Smooth muscle cell (in vitro differentiated cells): ENCODE data around the gene FADS2. TPM values are rescaled to one million over a fixed set of nuclear protein-coding genes. Genes with fewer than 3 reads are reported as not detected.
A peak's percentile ranks its signal among the peaks of the same experiment; 100 is the strongest.

Experiments used
- DNase-seq: peaks from one replicate; lab custom pipeline; 2025; ENCODE audit not compliant: unreplicated experiment; lab: John Stamatoyannopoulos, UW
- H2AFZ ChIP-seq: fragments of 200-600 bp; sonication (generic); 2 replicates; pipeline ENCODE4 v1.6.0; 2016; ENCODE audit warnings: antibody characterized with exemption, low read depth, mild to moderate bottlenecking
- H3F3A ChIP-seq: fragments of 200-600 bp; sonication (generic); 2 replicates; pipeline ENCODE4 v1.6.0; 2017; ENCODE audit warnings: antibody characterized with exemption, low read depth
- H3K27ac ChIP-seq: fragments of 200-600 bp; sonication (generic); 2 replicates; pipeline ENCODE4 v1.5.1; 2016; ENCODE audit warnings: low read depth, mild to moderate bottlenecking
- H3K27me3 ChIP-seq: fragments of 200-600 bp; sonication (generic); 2 replicates; pipeline ENCODE4 v1.6.1; 2016; ENCODE audit warnings: low read depth, mild to moderate bottlenecking
- H3K36me3 ChIP-seq: fragments of 200-600 bp; sonication (generic); 2 replicates; pipeline ENCODE4 v1.5.1; 2016; ENCODE audit warnings: low read depth
- H3K4me1 ChIP-seq: fragments of 200-600 bp; sonication (generic); 2 replicates; pipeline ENCODE4 v1.5.1; 2016; ENCODE audit warnings: low read depth
- H3K4me2 ChIP-seq: fragments of 200-600 bp; sonication (generic); 2 replicates; pipeline ENCODE4 v1.6.0; 2016; ENCODE audit warnings: mild to moderate bottlenecking
- H3K4me3 ChIP-seq: fragments of 200-600 bp; sonication (generic); 2 replicates; pipeline ENCODE4 v1.5.1; 2016; ENCODE audit warnings: mild to moderate bottlenecking
- H3K79me2 ChIP-seq: fragments of 200-600 bp; sonication (generic); 2 replicates; pipeline ENCODE4 v1.6.0; 2016; ENCODE audit warnings: low read depth, mild to moderate bottlenecking
- H3K9ac ChIP-seq: fragments of 200-600 bp; sonication (generic); 2 replicates; pipeline ENCODE4 v1.6.0; 2016; ENCODE audit warnings: low read depth
- H3K9me3 ChIP-seq: fragments of 200-600 bp; sonication (generic); replicated peaks from 2 replicates; pipeline ENCODE4 v1.5.1; 2016; ENCODE audit warnings: low read depth
- H4K20me1 ChIP-seq: fragments of 200-600 bp; sonication (generic); 2 replicates; pipeline ENCODE4 v1.6.0; 2016; ENCODE audit warnings: low read depth
- CTCF ChIP-seq: fragments of 200-600 bp; sonication (generic); IDR thresholded peaks from 2 replicates; pipeline ENCODE4 v1.5.1; 2017; ENCODE audit warnings: borderline replicate concordance, mild to moderate bottlenecking, antibody characterized with exemption; ENCODE audit not compliant: insufficient read depth, poor library complexity, severe bottlenecking
- WGBS: methylation state at CpG from one replicate; pipeline ENCODE4 v1.1.7; 2016; ENCODE audit warnings: low lambda C conversion rate; 5-methylcytosine and 5-hydroxymethylcytosine counted together
- polyA plus RNA-seq: library from polyadenylated mRNA; unstranded; fragments of >200 nt; fragmentation: Nextera tagmentation; extraction: Ambion mirVana; gene quantifications from 2 replicates; pipeline ENCODE4 v1.2.1, GENCODE V29; 2016
- total RNA-seq: library from RNA; depleted of rRNA; stranded (reverse); fragments of >200 nt; gene quantifications from 2 replicates; pipeline ENCODE4 v1.2.3, GENCODE V29; 2014

FADS2 gene
- total and polyA plus RNA-seq, 2 experiments from 2014 or later: 279 to 495 TPM

DNA sequence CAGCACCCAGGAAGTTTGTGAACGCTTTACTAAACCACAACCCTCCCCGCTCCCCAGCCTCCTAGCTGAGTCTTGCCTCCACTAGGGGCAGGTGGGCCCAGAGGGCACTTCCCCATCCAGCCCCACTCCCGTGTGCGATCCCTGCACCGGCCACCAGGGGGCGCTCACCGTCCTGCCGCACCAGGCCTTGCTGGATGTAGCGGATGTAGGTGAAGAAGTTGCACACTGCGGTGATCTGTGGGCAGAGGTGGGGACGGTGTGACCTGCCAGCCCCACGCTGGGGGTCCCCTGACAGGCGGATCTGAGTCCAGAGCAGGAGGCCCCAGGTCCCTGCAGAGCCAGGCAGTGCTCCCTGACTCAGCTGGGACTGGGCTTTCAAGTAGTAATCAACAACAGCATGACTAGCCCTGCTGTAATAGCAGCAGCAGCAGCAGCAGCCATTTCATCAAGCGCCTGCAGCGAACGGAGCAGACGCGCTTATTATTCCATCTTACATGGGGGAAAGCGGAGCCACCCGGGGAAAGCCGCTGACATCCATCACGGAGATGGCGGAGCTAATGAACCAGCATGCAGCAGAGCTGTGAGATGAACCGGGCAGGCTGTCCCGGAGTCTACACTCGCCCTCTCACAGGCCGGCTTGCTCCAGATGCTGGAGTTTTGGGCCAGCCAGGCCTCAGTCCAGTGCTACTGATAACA lies 71.2 kb downstream of the FADS2 start:
- 54% methylated on average over 26 of the region's 27 CpGs for WGBS
- TF ChIP-seq CTCF: peak; percentile 99
- H3K4me1 ChIP-seq: no peaks in the 10 kb centered on the region
- H3K9me3 ChIP-seq: no peaks in the 10 kb centered on the region
- peak; percentile 69 for DNase-seq
- H3K27me3 ChIP-seq: no peaks in the 10 kb centered on the region
- no peak overlapping the region for H3K4me2 ChIP-seq
- H3K4me3 ChIP-seq: no peak overlapping the region
- no peaks in the 10 kb centered on the region for H3K36me3 ChIP-seq
- H3K79me2 ChIP-seq: no peaks in the 10 kb centered on the region
- H2AFZ ChIP-seq: no peak overlapping the region
- no peaks in the 10 kb centered on the region for H3F3A ChIP-seq
- no peak overlapping the region for H3K27ac ChIP-seq
- no peak overlapping the region for H3K9ac ChIP-seq
- H4K20me1 ChIP-seq: no peaks in the 10 kb centered on the region

DNA sequence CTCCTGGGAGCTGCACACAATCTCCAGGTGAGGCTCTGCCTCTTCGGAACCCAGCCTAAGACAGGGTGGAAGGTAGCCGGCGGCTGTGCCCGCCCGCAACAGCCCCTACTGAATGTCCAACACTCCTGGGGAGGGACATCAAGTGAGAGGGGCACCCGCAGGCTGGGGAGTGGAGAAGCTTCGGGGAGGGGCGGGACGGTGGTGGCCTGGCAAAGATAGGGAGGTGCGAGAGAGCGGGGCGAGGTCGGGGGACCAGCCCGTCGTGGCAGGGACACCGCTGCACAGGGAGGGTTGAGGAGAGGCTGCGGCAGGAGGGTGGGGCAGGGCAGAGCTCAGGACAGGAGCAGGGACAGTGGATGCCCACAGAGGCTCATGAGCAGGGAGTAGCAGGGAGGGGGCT lies 72.2 kb downstream of the FADS2 start:
- H3K9me3 ChIP-seq: no peaks in the 10 kb centered on the region
- H3K27me3 ChIP-seq: no peaks in the 10 kb centered on the region
- no peak for DNase-seq
- no peak for TF ChIP-seq CTCF
- H3K4me2 ChIP-seq: no peak overlapping the region
- no peak overlapping the region for H3K9ac ChIP-seq
- no peaks in the 10 kb centered on the region for H3K36me3 ChIP-seq
- 93% methylated on average over 17 of the region's 17 CpGs for WGBS
- H4K20me1 ChIP-seq: no peaks in the 10 kb centered on the region
- no peaks in the 10 kb centered on the region for H3F3A ChIP-seq
- H3K4me1 ChIP-seq: peaks cover 3% of the 10 kb centered on the region
- no peak overlapping the region for H3K27ac ChIP-seq
- no peaks in the 10 kb centered on the region for H3K79me2 ChIP-seq
- H2AFZ ChIP-seq: no peak overlapping the region
- H3K4me3 ChIP-seq: no peak overlapping the region

- H3K4me1 ChIP-seq: peaks cover 3% of the 10 kb centered on the region
- DNase-seq: no peak
- no peaks in the 10 kb centered on the region for H3K9me3 ChIP-seq
- no peaks in the 10 kb centered on the region for H3F3A ChIP-seq
- H3K9ac ChIP-seq: no peak overlapping the region
- no peaks in the 10 kb centered on the region for H3K27me3 ChIP-seq
- H3K36me3 ChIP-seq: no peaks in the 10 kb centered on the region
- WGBS: 91% methylated on average over 10 of the region's 10 CpGs
- H2AFZ ChIP-seq: no peak overlapping the region
- H3K27ac ChIP-seq: no peak overlapping the region
- no peaks in the 10 kb centered on the region for H4K20me1 ChIP-seq
- TF ChIP-seq CTCF: no peak
- H3K79me2 ChIP-seq: no peaks in the 10 kb centered on the region
- no peak overlapping the region for H3K4me2 ChIP-seq
- H3K4me3 ChIP-seq: no peak overlapping the region
Observed at GRCh38 chr11:61901397-61901796, 73.3 kb downstream of the FADS2 start.

DNA sequence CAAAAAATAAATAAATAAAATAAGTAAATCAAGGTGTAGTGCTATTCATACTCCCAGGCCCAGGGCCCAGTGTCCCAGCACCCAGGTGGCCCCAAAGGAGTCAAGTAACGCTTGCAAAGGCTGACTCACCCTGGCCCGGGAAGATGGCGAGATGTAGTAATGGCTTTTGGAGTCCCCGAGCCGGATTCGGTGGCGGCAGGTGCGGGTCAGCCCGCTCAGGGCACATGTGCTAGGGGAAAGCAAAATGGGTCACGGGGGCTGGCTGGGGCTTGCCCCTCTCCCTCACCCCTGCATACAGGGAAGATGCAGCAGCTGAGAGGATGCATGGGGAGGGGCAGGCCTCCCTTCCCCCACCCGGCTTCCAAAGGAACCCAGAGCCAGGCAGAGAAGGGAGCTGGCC lies 74.2 kb downstream of the FADS2 start:
- no peaks in the 10 kb centered on the region for H3K36me3 ChIP-seq

More for the DNA sequence above, 74.2 kb downstream of the FADS2 start:
- no peak for TF ChIP-seq CTCF
- no peaks in the 10 kb centered on the region for H3F3A ChIP-seq
- peaks cover 3% of the 10 kb centered on the region for H3K4me1 ChIP-seq
- no peaks in the 10 kb centered on the region for H3K9me3 ChIP-seq
- no peak overlapping the region for H3K9ac ChIP-seq
- H4K20me1 ChIP-seq: no peaks in the 10 kb centered on the region
- H3K27me3 ChIP-seq: no peaks in the 10 kb centered on the region
- WGBS: 85% methylated on average over 11 of the region's 11 CpGs
- H3K79me2 ChIP-seq: no peaks in the 10 kb centered on the region
- H3K4me2 ChIP-seq: no peak overlapping the region
- no peak overlapping the region for H3K27ac ChIP-seq
- no peak overlapping the region for H2AFZ ChIP-seq
- no peak overlapping the region for H3K4me3 ChIP-seq
- no peak for DNase-seq
